LoVo (cell line): ENCODE results near the gene TRIM49B.
"Not testable (repeated sequence)": the region's sequence is repeated elsewhere in the genome, so short reads cannot be mapped to it uniquely, and the experiment has no call there.

Source experiments
- DNase-seq: peaks from one replicate; pipeline ENCODE4 v3.0.0-alpha.2; 2016; ENCODE audit warnings: low spot score

The TRIM49B gene, protein sequence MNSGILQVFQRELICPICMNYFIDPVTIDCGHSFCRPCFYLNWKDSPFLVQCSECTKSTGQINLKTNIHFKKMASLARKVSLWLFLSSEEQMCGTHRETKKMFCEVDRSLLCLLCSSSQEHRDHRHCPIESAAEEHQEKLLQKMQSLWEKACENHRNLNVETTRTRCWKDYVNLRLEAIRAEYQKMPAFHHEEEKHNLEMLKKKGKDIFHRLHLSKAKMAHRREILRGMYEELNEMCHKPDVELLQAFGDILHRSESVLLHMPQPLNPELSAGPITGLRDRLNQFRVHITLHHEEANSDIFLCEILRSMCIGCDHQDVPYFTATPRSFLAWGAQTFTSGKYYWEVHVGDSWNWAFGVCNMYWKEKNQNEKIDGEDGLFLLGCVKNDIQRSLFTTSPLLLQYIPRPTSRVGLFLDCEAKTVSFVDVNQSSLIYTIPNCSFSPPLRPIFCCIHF

GRCh38 chr11:49028523-49028922 is at the start of gene TRIM49B:
TSS of gene TRIM49B (plus strand) at chr11:49028823. CDS start at chr11:49031600, 2,777 bp downstream.
- DNase-seq: not testable (repeated sequence)

DNA sequence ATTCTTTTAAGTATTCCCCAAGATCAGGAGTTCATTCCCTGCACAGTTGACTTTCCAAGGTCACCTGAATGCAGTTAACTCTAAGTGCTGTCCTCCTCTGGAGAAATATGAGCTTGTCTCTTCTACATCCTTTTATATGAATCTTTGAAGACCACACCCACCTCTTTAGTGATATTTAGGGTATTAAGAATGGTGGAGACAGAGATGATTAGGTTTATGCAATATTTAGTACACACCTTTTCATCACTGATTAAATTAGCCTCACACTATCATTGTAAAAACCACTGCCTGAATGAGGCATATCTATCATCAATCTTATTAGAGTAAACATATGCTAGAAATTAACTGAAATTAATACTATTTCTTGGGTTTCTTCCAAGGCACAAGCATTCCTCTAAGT is 44.8 kb upstream of the TRIM49B start, which contains the start of gene TRIM51G:
TRIM51G (minus strand) TSS at position 101 of the 400 bp plus-strand sequence. CDS start 2,190 bp downstream, outside the sequence.
- DNase-seq: not testable (repeated sequence)

DNA sequence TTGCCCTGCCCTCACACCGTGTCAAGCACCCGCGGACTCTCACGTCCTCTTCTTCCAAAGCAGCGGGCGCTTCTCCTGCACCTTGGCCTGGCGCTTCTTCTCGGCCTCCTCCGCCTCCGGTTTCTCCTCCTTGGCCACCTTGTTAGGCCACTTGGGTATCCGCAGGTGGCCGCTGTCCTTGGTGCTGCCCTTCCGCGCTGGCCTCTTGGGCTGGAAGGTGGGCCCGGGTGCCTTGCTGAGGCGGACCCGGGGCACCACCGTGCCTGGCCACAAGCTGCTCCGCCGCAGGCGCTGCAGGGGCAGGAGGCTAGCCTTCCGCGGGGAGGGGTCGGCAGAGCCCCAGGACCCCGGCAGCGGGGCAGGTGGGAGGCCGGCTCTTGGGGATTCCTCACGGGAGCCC is 19.6 kb downstream of the TRIM49B start:
- DNase-seq: not testable (repeated sequence)

GRCh38 chr11:49049821-49050220 is 21.2 kb downstream of the TRIM49B start:
- not testable (repeated sequence) for DNase-seq

GRCh38 chr11:49059012-49059411 is 30.4 kb downstream of the TRIM49B start, which contains the start of gene TRIM64C:
TSS of gene TRIM64C (minus strand) at chr11:49059112. CDS start at chr11:49059112, 0 bp downstream.
- not testable (repeated sequence) for DNase-seq

DNA sequence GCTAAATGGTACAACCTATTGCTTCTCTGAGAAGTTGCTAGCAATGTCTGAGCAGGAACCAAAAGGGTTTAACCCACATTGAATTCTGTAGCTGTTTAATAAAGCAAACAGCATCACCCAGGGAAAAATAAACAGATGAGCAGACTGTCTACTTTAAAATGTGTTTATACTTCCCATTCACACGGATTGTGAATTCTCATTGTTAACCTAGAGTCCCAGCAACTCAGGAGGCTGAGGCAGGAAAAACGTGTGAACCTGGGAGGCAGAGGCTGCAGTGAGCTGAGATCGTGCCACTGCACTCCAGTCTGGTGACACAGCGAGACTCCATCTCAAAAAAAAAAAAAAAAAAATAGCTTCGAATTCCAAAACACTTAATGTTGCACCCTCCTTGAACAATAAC is 41.3 kb downstream of the TRIM49B start:
- not testable (repeated sequence) for DNase-seq
